GM18870 (cell line): ENCODE measurements around the gene SERPINH1.

Source experiments
- ATAC-seq: cut with Tn5 transposase; IDR thresholded peaks from one replicate; pipeline ENCODE4 v1.9.1; 2021; ENCODE audit warnings: moderate library complexity; ENCODE audit not compliant: unreplicated experiment

The SERPINH1 gene

GRCh38 chr11:75594211-75594610 is 32.2 kb downstream of the SERPINH1 start:
- no peak for ATAC-seq

- ATAC-seq = no peak
These were observed 33.4 kb downstream of the SERPINH1 start for GRCh38 chr11:75595429-75595828.

DNA sequence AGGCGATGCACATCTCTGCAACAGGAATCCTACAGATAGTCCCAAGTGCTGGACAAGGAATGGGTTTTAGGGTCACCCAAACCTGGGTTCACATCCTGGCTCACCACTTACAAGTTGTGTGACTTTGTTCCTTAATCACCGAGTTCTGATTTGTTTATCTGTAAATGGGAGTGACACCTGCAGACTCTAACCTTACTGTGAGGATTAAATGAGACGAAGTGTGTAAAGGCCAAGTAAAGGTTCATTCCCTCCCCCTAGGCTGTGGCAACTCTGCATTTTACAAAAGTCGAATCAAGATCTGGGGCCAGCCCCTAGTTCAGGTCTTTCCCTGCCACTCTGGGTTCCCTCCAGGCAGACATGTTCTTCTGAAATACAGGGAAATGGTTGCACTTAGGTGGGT is 34.9 kb downstream of the SERPINH1 start:
- ATAC-seq = no peak

DNA sequence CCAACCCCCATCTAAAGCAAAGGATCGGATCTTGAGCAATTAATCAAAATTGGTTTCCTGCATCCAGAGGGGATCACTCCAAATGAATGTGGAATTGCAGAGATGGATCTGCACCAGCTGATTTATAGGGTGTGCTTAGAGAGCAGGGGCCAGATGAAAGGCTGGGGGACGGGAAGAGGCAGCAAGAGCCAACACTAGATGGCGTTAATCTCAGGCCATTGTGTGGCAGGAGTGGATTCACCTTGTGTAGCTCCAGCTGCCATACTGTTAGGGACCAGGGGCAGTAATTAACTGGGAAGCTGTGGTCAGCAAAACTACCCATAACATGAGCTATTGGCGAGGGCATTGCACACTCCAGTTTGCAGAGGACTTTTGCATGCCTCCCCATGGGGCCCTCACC is 35.6 kb downstream of the SERPINH1 start:
- ATAC-seq = no peak

DNA sequence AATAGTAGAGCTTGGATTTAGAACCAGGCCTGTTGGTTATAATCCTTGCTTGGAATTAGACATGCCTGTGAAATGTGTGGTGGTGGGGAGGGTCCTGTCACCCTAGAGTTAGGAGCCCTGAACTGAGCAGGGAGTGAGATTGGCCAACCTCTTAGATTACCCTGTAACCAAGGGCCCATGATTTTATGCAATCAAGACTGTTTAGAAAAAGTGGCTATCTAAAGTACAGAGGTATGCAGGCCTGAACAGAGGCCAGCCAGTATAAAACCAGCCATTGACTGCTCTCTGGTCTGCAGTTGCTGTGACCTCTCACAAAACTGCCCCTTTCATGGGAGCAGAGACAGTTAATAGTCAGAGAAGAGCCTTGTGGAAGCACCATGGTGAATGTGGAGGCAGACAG is 36.2 kb downstream of the SERPINH1 start:
- ATAC-seq = no peak

GRCh38 chr11:75598900-75599299 is 36.8 kb downstream of the SERPINH1 start:
- ATAC-seq = no peak

- no peak for ATAC-seq
These were observed 38.3 kb downstream of the SERPINH1 start for GRCh38 chr11:75600356-75600755.

- no peak for ATAC-seq
These were observed 39.4 kb downstream of the SERPINH1 start for GRCh38 chr11:75601494-75601893.

DNA sequence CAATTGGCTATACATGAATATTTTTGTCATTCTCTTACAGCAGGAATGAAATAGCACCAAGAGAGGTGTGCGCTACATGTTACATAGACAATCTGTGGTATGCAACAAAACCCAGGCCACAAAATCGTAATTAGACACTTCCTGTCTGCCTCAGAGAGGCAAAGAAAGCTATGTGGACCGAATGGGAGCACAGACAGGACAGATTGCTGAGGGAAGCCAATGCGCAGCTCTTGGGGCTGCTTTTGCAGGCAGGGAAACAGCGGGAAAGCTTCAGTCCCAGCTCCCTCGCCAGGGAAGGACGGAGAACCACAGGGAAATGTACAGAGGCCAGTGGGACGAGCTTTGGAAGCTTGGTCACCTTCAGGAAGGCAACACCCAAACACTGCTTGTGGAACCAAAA is 40.9 kb downstream of the SERPINH1 start:
- ATAC-seq = no peak

DNA sequence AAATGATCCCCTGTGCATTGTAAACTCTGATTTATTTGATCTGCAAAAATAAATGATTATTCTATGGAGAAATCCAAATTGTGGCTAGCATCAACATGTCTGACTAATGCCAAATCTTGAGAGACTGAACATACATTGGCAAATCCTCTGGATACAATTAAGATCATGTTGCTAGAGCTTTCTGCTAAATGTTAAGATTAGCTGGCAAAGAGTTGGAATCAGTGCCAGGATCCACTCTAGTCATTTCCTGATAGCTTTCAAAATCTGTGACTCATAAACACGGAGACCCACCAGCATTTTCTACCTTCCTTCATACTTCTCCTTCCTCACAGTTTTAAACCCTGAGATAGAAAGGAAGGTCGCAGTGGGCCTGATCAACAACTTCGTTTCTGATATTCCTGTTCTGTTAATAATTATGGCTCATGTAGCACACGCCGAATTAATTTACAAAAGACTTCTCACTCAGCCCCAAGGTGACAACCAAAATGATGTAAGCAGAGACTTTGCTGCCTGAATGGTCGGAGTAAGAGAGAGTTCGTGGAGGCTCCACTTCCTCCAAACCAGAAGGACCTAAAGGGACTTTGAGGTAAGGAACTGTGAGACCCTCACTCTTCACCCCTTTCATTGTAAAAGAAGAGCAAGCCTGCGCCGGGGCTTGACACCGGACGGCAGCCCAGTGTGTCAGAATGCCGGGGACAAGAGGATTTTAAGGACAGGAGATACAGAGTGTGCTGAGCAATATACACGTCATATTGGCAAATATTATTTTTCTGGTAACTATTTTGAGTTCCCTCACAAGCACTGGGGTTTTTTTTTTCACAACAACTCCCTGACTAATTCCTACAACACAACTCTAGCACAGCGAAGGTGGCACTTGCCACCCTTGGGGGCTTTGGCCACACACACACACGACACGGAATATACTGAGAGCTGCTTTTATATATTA is 42.0 kb downstream of the SERPINH1 start:
- no peak for ATAC-seq

DNA sequence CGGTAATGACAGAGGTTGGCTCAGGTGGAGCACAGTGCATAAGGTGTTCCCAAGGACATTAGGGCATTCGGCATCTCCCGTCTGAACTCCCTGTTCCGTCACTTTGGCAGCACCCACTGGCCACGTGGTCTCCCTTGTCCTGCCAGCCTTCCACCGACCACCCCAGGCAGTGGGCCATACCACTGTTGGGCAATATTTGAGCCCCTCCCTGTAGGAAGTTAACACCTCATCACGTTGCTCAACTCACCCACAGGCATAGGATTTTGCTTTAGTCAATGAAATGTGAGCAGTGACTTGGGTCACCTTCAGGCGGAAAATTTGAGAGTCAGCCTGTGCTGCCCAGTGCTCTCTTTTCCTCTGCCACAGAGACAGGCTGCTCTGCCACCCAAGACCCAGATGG is 44.0 kb downstream of the SERPINH1 start:
- ATAC-seq = no peak

GRCh38 chr11:75611823-75612222 is 49.8 kb downstream of the SERPINH1 start:
- ATAC-seq = no peak

- ATAC-seq = no peak
These were observed 53.7 kb downstream of the SERPINH1 start for GRCh38 chr11:75615751-75616150.

- no peak for ATAC-seq
These were observed 54.2 kb downstream of the SERPINH1 start for GRCh38 chr11:75616281-75616680.
